Esophagus squamous epithelium (tissue), 4 donors: ENCODE measurements around the gene NME7.

Source experiments
- POLR2A ChIP-seq, 4 donors: fragments of 450-650 bp; IDR thresholded peaks; one replicate each; pipeline ENCODE4 v1.6.1; 2017; ENCODE audit warnings: antibody characterized with exemption in 4 of 4, mild to moderate bottlenecking in 4 of 4, moderate library complexity in 3 of 4
- TF ChIP-seq, protein P1 (sequence below), 6 experiments: fragments of 450-650 bp in 4 of 6; fragments of 200-600 bp in 2 of 6; sonication (generic) in 2 of 6; IDR thresholded peaks; one replicate each; pipeline ENCODE4 v1.5.1; 2016 to 2019; ENCODE audit warnings: antibody characterized with exemption in 6 of 6, mild to moderate bottlenecking in 4 of 6, moderate library complexity in 4 of 6

DNA sequence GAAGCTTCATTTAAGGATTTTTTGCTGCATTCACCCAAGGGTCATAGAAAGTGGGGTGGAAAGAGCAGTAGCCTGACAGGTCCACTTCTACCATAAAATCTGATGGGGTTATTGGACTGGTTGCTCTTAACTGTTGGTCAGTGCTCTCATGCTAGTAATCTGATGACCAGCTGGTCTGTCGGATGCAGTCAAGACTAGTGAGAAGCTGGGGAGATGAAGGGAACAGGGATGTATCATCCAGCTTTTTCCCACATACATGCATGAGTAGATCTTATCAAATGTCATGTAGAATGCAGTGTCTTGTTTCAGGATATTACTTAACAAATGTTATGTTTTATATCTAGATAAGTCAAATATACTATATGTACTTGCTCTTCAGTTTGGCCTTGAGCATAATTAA is 250.0 kb downstream of the NME7 start:
- TF ChIP-seq POLR2A (IDR thresholded peaks at IDR 0.05) = no peak
- TF ChIP-seq, protein P1, sequence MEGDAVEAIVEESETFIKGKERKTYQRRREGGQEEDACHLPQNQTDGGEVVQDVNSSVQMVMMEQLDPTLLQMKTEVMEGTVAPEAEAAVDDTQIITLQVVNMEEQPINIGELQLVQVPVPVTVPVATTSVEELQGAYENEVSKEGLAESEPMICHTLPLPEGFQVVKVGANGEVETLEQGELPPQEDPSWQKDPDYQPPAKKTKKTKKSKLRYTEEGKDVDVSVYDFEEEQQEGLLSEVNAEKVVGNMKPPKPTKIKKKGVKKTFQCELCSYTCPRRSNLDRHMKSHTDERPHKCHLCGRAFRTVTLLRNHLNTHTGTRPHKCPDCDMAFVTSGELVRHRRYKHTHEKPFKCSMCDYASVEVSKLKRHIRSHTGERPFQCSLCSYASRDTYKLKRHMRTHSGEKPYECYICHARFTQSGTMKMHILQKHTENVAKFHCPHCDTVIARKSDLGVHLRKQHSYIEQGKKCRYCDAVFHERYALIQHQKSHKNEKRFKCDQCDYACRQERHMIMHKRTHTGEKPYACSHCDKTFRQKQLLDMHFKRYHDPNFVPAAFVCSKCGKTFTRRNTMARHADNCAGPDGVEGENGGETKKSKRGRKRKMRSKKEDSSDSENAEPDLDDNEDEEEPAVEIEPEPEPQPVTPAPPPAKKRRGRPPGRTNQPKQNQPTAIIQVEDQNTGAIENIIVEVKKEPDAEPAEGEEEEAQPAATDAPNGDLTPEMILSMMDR (IDR thresholded peaks at IDR 0.05) = no peak
